HepG2 (cell line): ENCODE measurements around the gene PRSS33. TPM values are rescaled to one million over a fixed set of nuclear protein-coding genes. Genes with fewer than 3 reads are reported as not detected.

Experiments used
- ATAC-seq: fragments of 200-7000 bp; cut with Tn5 transposase; 3 replicates; pipeline ENCODE4 v1.9.1; 2020; ENCODE audit warnings: mild to moderate bottlenecking, moderate library complexity
- BruUV-seq: library from RNA; stranded (reverse); fragments of 400-500 nt; replicated peaks from 2 replicates; lab custom pipeline; 2021; lab: Mats Ljungman, UMichigan
- CTCF ChIA-PET: fragments of 300-600 bp; formaldehyde crosslinking; extraction: SDS; loops from one replicate; lab custom pipeline; 2021; ENCODE audit warnings: low total read pairs, inconsistent platforms, low intra/inter-chr PET ratio; lab: Yijun Ruan, JAX
- POLR2A ChIA-PET: fragments of 350-600 bp; sonication (Branson Sonifier 250); formaldehyde crosslinking; loops from one replicate; lab custom pipeline; 2020; ENCODE audit warnings: antibody characterized with exemption, inconsistent platforms; lab: Yijun Ruan, JAX
- DNase-seq: peaks from one replicate; pipeline ENCODE4 v3.0.0-alpha.2; 2015; ENCODE audit warnings: low spot score
- FAIRE-seq: peaks from 3 replicates; lab custom pipeline; 2011; peaks lifted over from hg19 to GRCh38; lab: Jason Lieb, UNC
- H2AFZ ChIP-seq: one replicate; pipeline ENCODE4 v1.6.1; 2011; ENCODE audit warnings: low read length, inconsistent platforms
- H3K27ac ChIP-seq: fragments of 300-600 bp; 3 replicates; pipeline ENCODE4 v1.8.0; 2011; ENCODE audit warnings: mixed run types, mild to moderate bottlenecking, mixed read lengths, low read length, inconsistent platforms; ENCODE audit not compliant: insufficient read depth; ENCODE audit errors: extremely low read length
- H3K27me3 ChIP-seq, 2 experiments: fragments of 200-600 bp in 1 of 2; 2 replicates in 1 of 2; 3 replicates in 1 of 2; pipeline versions ENCODE4 v1.6.0 to v1.8.0; 2011; ENCODE audit warnings: low read length in 2 of 2, mild to moderate bottlenecking in 2 of 2, moderate library complexity in 2 of 2, inconsistent platforms in 1 of 2; ENCODE audit not compliant: insufficient read depth in 2 of 2, control insufficient read depth in 1 of 2
- H3K36me3 ChIP-seq, 2 experiments: fragments of 200-600 bp in 1 of 2; replicated peaks in 1 of 2; 2 replicates in 1 of 2; 3 replicates in 1 of 2; pipeline versions ENCODE4 v1.5.1 to v1.8.0; 2011; ENCODE audit warnings: low read length in 2 of 2, inconsistent platforms in 1 of 2; ENCODE audit not compliant: insufficient read depth in 2 of 2, control insufficient read depth in 1 of 2
- H3K4me1 ChIP-seq: 2 replicates; pipeline ENCODE4 v1.5.1; 2012; ENCODE audit warnings: low read length, inconsistent platforms; ENCODE audit not compliant: insufficient read depth
- H3K4me2 ChIP-seq: 2 replicates; pipeline ENCODE4 v1.6.0; 2011; ENCODE audit warnings: low read depth, low read length, inconsistent platforms
- H3K4me3 ChIP-seq, 3 experiments: fragments of 200-600 bp in 1 of 3; sonication (generic), shearing (Covaris generic) in 1 of 3; replicated peaks in 1 of 3; 2 replicates each; pipeline ENCODE4 v1.5.1; 2011 to 2016; ENCODE audit warnings: low read length in 3 of 3, inconsistent platforms in 2 of 3, low read depth in 2 of 3, mild to moderate bottlenecking in 2 of 3, control low read depth in 1 of 3, mixed read lengths in 1 of 3; ENCODE audit not compliant: insufficient read depth in 1 of 3
- H3K79me2 ChIP-seq: one replicate; pipeline ENCODE4 v1.6.1; 2011; ENCODE audit warnings: low read length, inconsistent platforms; ENCODE audit not compliant: insufficient read depth
- H3K9ac ChIP-seq: 2 replicates; pipeline ENCODE4 v1.6.0; 2011; ENCODE audit warnings: mild to moderate bottlenecking, low read depth, low read length, inconsistent platforms; ENCODE audit not compliant: insufficient read depth
- H3K9me3 ChIP-seq: 2 replicates; pipeline ENCODE4 v1.5.1; 2012; ENCODE audit warnings: mild to moderate bottlenecking, low read length
- H4K20me1 ChIP-seq: 2 replicates; pipeline ENCODE4 v1.6.0; 2011; ENCODE audit warnings: inconsistent platforms, mild to moderate bottlenecking, low read length, moderate library complexity; ENCODE audit not compliant: insufficient read depth
- FLYWCH1 ChIP-seq: sonication (generic); formaldehyde crosslinking; IDR thresholded peaks from 2 replicates; pipeline ENCODE4 v1.8.1; 2023; ENCODE audit warnings: mild to moderate bottlenecking, missing genetic modification reagents
- JUND ChIP-seq: sonication (generic); formaldehyde crosslinking; IDR thresholded peaks from 2 replicates; pipeline ENCODE4 v1.8.0; 2022; ENCODE audit warnings: mild to moderate bottlenecking, missing genetic modification reagents
- KAT7 ChIP-seq: IDR thresholded peaks from 2 replicates; pipeline ENCODE4 v1.6.1; 2018; ENCODE audit warnings: borderline replicate concordance, missing compliant biosample characterization
- POLR2G ChIP-seq: fragments of 200-400 bp; formaldehyde crosslinking; IDR thresholded peaks from 2 replicates; pipeline ENCODE4 v1.6.1; 2018; ENCODE audit warnings: mild to moderate bottlenecking, low read depth, low read length, moderate library complexity
- ZEB1 ChIP-seq: IDR thresholded peaks from 2 replicates; pipeline ENCODE4 v1.6.1; 2012; ENCODE audit warnings: mild to moderate bottlenecking, low read depth, inconsistent platforms; ENCODE audit not compliant: insufficient replicate concordance
- ZGPAT ChIP-seq: IDR thresholded peaks from 2 replicates; pipeline ENCODE4 v1.6.1; 2016; ENCODE audit warnings: mild to moderate bottlenecking
- ZNF710 ChIP-seq: sonication (generic); formaldehyde crosslinking; IDR thresholded peaks from 2 replicates; pipeline ENCODE4 v1.5.0; 2020; ENCODE audit warnings: mild to moderate bottlenecking, missing genetic modification reagents, borderline replicate concordance
- ZNF737 ChIP-seq: sonication (generic); formaldehyde crosslinking; IDR thresholded peaks from 2 replicates; pipeline ENCODE4 v1.5.0; 2020; ENCODE audit warnings: missing genetic modification reagents, mild to moderate bottlenecking, borderline replicate concordance
- WGBS: methylation state at CpG from one replicate; pipeline ENCODE4 v1.1.6; 2017; ENCODE audit warnings: low lambda C conversion rate; 5-methylcytosine and 5-hydroxymethylcytosine counted together
- in situ Hi-C: cut with HindIII; loops from 2 replicates; pipeline ENCODE4 v1.10.0; 2017; ENCODE audit warnings: low pct_unique_long_range_greater_than_20kb; ENCODE audit not compliant: extremely low pct_ligation_motif_present
- intact Hi-C: fragments of 100-400 bp; cut with micrococcal nuclease; formaldehyde crosslinking; loops from one replicate; pipeline ENCODE4 v1.10.0; 2022; ENCODE audit not compliant: unreplicated experiment
- polyA plus RNA-seq, 8 experiments: library from polyadenylated mRNA; depleted of rRNA in 3 of 8; stranded (reverse) in 7 of 8; unstranded in 1 of 8; fragments of >200 nt; fragmentation: Illumina TruSeq in 4 of 8; extraction: Trizol in 4 of 8; gene quantifications; 2 replicates each; pipeline versions ENCODE4 v1.2.1 to v1.2.3, GENCODE V29; 2011 to 2016; ENCODE audit warnings: low read depth in 4 of 8, missing spikeins in 1 of 8, mixed read lengths in 1 of 8; ENCODE audit not compliant: insufficient read depth in 1 of 8
- total RNA-seq, 5 experiments: library from RNA; depleted of rRNA; stranded (reverse); fragments of >200 nt; fragmentation: Illumina TruSeq; extraction: Trizol; gene quantifications; 2 replicates each; pipeline ENCODE4 v1.2.3, GENCODE V29; 2016; ENCODE audit warnings: low read depth in 1 of 5

Gene PRSS33
- total and polyA plus RNA-seq, 2 of the 13 experiments (the other 11 are each of a cell fraction or from before 2014, with no cell fraction given): not detected

- Histone ChIP-seq H3K4me1 (peaks cover 27% of the 10 kb centered on the region), H4K20me1 (no peaks in the 10 kb centered on the region), H3K27ac (no peak overlapping the region), H3K79me2 (peaks cover 27% of the 10 kb centered on the region), H3K36me3 (no peaks in the 10 kb centered on the region), H3K9me3 (no peaks in the 10 kb centered on the region), H2AFZ (no peak overlapping the region), H3K9ac (no peak overlapping the region), H3K4me2 (no peak overlapping the region), H3K4me3 (no peak overlapping the region), H3K27me3 (peaks cover 0 to 30% of the 10 kb centered on the region in 2 experiments; a peak in 4 of 5 replicates)
- ATAC-seq: no peak
- intact Hi-C loops (no loop called here), in situ Hi-C loops (no loop called here)
- ChIA-PET POLR2A (no interaction called here), CTCF (no interaction called here)
- FAIRE-seq: no peak
- 54% methylated on average over 17 of the region's 17 CpGs for WGBS
- BruUV-seq: no TSS peak
- no peak for TF ChIP-seq ZGPAT (CRISPR knock-in tag)
- TF ChIP-seq POLR2G: 0 out of 2 replicates have a peak, but pooled peaks have one; percentile 5
- TF ChIP-seq KAT7 (CRISPR knock-in tag): no peak
- no peak for TF ChIP-seq ZNF710
- TF ChIP-seq ZEB1: no peak
- no peak for TF ChIP-seq JUND (CRISPR knock-in tag)
- TF ChIP-seq FLYWCH1: no peak
- TF ChIP-seq ZNF737: no peak
- no peak for DNase-seq
Measured at GRCh38 chr16:2779978-2780898, 7.1 kb downstream of the PRSS33 start.
